Lung (tissue), 12 donors: ENCODE measurements around the gene EDN2. TPM values are rescaled to one million over a fixed set of nuclear protein-coding genes. Genes with fewer than 3 reads are reported as not detected.

ENCODE experiments used
- ATAC-seq: fragments of 200-7000 bp; cut with Tn5 transposase; one replicate; pipeline ENCODE4 v1.9.1; 2020; ENCODE audit warnings: moderate number of reproducible peaks; ENCODE audit not compliant: insufficient read depth, low FRiP score
- DNase-seq, 3 donors: peaks; one replicate each; pipeline ENCODE4 v3.0.0-alpha.2; 2013 to 2017
- H3K27ac ChIP-seq, 2 donors: one replicate each; pipeline ENCODE4 v1.5.1; 2013; ENCODE audit warnings: mild to moderate bottlenecking in 2 of 2, moderate library complexity in 2 of 2, control low read depth in 1 of 2, inconsistent platforms in 1 of 2, low read depth in 1 of 2, low read length in 1 of 2
- H3K27me3 ChIP-seq, 3 donors: one replicate each; pipeline ENCODE4 v1.5.1; 2013; ENCODE audit warnings: low read length in 2 of 3; ENCODE audit not compliant: control insufficient read depth in 3 of 3, insufficient read depth in 3 of 3
- H3K36me3 ChIP-seq, 4 donors: one replicate each; pipeline ENCODE4 v1.5.1; 2013; ENCODE audit warnings: low read length in 4 of 4, mild to moderate bottlenecking in 1 of 4, moderate library complexity in 1 of 4; ENCODE audit not compliant: control insufficient read depth in 4 of 4, insufficient read depth in 4 of 4
- H3K4me1 ChIP-seq, 5 donors: one replicate each; pipeline ENCODE4 v1.5.1; 2013; ENCODE audit warnings: low read length in 5 of 5, mild to moderate bottlenecking in 2 of 5, moderate library complexity in 1 of 5; ENCODE audit not compliant: control insufficient read depth in 5 of 5, insufficient read depth in 5 of 5
- H3K4me3 ChIP-seq: one replicate; pipeline ENCODE4 v1.5.1; 2013; ENCODE audit warnings: mild to moderate bottlenecking, control low read depth, moderate library complexity
- H3K9ac ChIP-seq, 2 donors: one replicate each; pipeline ENCODE4 v1.5.1; 2013; ENCODE audit warnings: low read length in 2 of 2, control low read depth in 1 of 2; ENCODE audit not compliant: insufficient read depth in 1 of 2
- H3K9me3 ChIP-seq, 4 donors: one replicate each; pipeline ENCODE4 v1.5.1; 2013; ENCODE audit warnings: low read length in 3 of 4, mild to moderate bottlenecking in 1 of 4, moderate library complexity in 1 of 4; ENCODE audit not compliant: control insufficient read depth in 4 of 4, insufficient read depth in 3 of 4
- CTCF ChIP-seq: IDR thresholded peaks from 2 replicates; pipeline ENCODE4 v1.5.1; 2012; ENCODE audit warnings: mild to moderate bottlenecking; ENCODE audit errors: control extremely low read depth, extremely low read depth
- WGBS, 2 donors: extraction: QIAGEN DNeasy Blood & Tissue Kit; methylation state at CpG; one replicate each; pipeline ENCODE4 v1.1.7; 2013; 5-methylcytosine and 5-hydroxymethylcytosine counted together
- polyA plus RNA-seq, 2 donors: library from polyadenylated mRNA; stranded (reverse); fragments of 200-250 nt; gene quantifications; one replicate each; pipeline ENCODE4 v1.2.1, GENCODE V29; 2013
- total RNA-seq, 2 donors: library from RNA; depleted of rRNA in 1 of 2; stranded (reverse); fragments of >200 nt in 1 of 2; gene quantifications; one replicate each; pipeline ENCODE4 v1.2.1, GENCODE V29; 2014 to 2021
- donor health status: control.
- donor health status: control.
- donor health status: Bipolar disorder and iron deficiency.
- donor health status: healthy.
- donor health status: DM: yes; HTN: yes; CAD: no.

Gene EDN2
- total and polyA plus RNA-seq, 4 donors: 0.85 to 15.2 (median 2.4) TPM

- 81 to 84% methylated on average over 8 of the region's 8 CpGs for WGBS, 2 donors
- no peak for DNase-seq
- no peaks in the 10 kb centered on the region for H3K36me3 ChIP-seq
- H3K27me3 ChIP-seq: no peaks in the 10 kb centered on the region
- H3K9me3 ChIP-seq: peaks cover 0 to 11% (median 4%) of the 10 kb centered on the region in 4 donors
- H3K9ac ChIP-seq: no peak overlapping the region
- no peak overlapping the region for H3K4me3 ChIP-seq
- ATAC-seq: no peak
- H3K27ac ChIP-seq: no peak overlapping the region
- no peak for TF ChIP-seq CTCF
- H3K4me1 ChIP-seq: peaks cover 0 to 13% (median 0%) of the 10 kb centered on the region in 5 donors
Observed at GRCh38 chr1:41447995-41448770, 36.3 kb downstream of the EDN2 start.

- H3K36me3 ChIP-seq: no peaks in the 10 kb centered on the region
- no peak overlapping the region for H3K4me3 ChIP-seq
- H3K27ac ChIP-seq: no peak overlapping the region
- TF ChIP-seq CTCF: no peak
- H3K4me1 ChIP-seq: peaks cover 0 to 22% (median 0%) of the 10 kb centered on the region in 5 donors
- ATAC-seq: no peak
- H3K9ac ChIP-seq: no peak overlapping the region
- peaks cover 0 to 11% (median 4%) of the 10 kb centered on the region in 4 donors for H3K9me3 ChIP-seq
- no peak for DNase-seq
- WGBS, 2 donors: 70 to 84% methylated on average over 9 of the region's 9 CpGs
- no peaks in the 10 kb centered on the region for H3K27me3 ChIP-seq
Observed at GRCh38 chr1:41446851-41447610, 37.5 kb downstream of the EDN2 start.

GRCh38 chr1:41444785-41445184 lies 39.7 kb downstream of the EDN2 start:
- no peak overlapping the region for H3K9ac ChIP-seq
- DNase-seq (no peak), ATAC-seq (no peak)
- no peak overlapping the region for H3K27ac ChIP-seq
- H3K4me3 ChIP-seq: no peak overlapping the region
- peaks cover 0 to 11% (median 4%) of the 10 kb centered on the region in 4 donors for H3K9me3 ChIP-seq
- H3K27me3 ChIP-seq: no peaks in the 10 kb centered on the region
- H3K4me1 ChIP-seq: peaks cover 0 to 20% (median 6%) of the 10 kb centered on the region in 5 donors
- H3K36me3 ChIP-seq: no peaks in the 10 kb centered on the region
- TF ChIP-seq CTCF: no peak
